ENCODE data around the gene DEPDC5. TPM values are rescaled to one million over a fixed set of nuclear protein-coding genes. Genes with fewer than 3 reads are reported as not detected.

Gene DEPDC5
- total and polyA plus RNA-seq, 2 donors (not counting 1 experiment from before 2014, with no cell fraction given): 35.5 to 124 TPM

DNA sequence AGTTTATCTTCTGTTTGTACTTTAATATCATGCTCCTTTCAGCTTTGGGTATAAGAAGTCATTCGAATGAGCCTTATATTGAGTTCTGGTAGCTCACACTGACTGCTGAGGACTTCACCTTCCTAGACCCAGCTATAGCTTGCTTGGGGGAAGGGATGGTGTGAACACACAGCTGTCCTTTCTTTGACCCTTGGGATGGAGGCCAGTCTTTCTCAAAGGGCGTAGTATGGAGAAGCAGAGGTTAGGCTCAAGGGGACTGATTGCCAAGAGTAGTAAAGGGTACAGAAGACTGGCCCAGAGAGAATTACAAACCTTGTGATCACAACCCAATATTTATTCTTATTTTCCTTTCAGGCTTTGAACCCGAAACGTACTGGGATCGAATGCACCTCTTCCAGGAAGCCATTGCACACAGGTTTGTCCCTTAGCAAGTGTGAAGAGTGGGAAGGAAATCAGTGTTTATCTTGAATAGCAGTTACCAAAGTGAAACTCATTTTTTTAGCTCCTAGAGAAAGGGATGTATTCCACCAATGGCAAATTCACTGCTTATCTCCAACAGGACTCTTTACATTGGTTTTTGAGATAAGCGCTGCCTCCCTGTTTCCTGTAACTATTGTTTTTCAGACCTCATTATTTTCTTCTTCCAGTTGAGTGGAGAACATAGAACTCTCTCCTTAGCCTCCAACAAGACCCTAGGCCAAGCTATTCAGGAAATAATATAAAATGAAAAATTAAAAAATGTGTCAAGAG lies 147.7 kb downstream of the DEPDC5 start:
- H3K4me2 ChIP-seq (replicated peaks; ENCODE audit: low read depth, low read length, poor library complexity, severe bottlenecking): no peak overlapping the region
- H2AFZ ChIP-seq (ENCODE audit: insufficient read depth, low read depth, low read length, poor library complexity, severe bottlenecking): no peak overlapping the region
- DNase-seq (no peak), ATAC-seq (ENCODE audit: low read depth) (no peak)
- ChIA-PET POLR2A (no interaction called here), CTCF (interaction anchor here (0.5 to 0.6 kb wide), 2 partner anchors 89 to 1151 kb away, joined by 3 to 4 read pairs; no protein-coding TSS in a partner anchor)
- H3K27me3 ChIP-seq (replicated peaks in 1 of 4; ENCODE audit: control extremely low read depth in 1 of 4, control insufficient read depth in 3 of 4, insufficient read depth in 4 of 4, low read length in 3 of 4): no peaks in the 10 kb centered on the region
- no peak overlapping the region for H3K9ac ChIP-seq (ENCODE audit: low read length)
- H4K20me1 ChIP-seq (ENCODE audit: control insufficient read depth, insufficient read depth, low read length, poor library complexity, severe bottlenecking): no peaks in the 10 kb centered on the region
- peaks cover 1 to 73% of the 10 kb centered on the region in 2 experiments for H3K36me3 ChIP-seq (replicated peaks in 1 of 2; ENCODE audit: control extremely low read depth in 1 of 2, control insufficient read depth in 1 of 2, extremely low read depth in 1 of 2, insufficient read depth in 2 of 2, low read length in 1 of 2)
- intact Hi-C loops (cut with micrococcal nuclease): no loop called here
- TF ChIP-seq EZH2 (IDR thresholded peaks at IDR 0.05; ENCODE audit: borderline replicate concordance, insufficient read depth, low read depth, low read length, poor library complexity, severe bottlenecking): no peak
- TF ChIP-seq CTCF (IDR thresholded peaks at IDR 0.05): no peak
- H3K27ac Mint-ChIP-seq: no peak overlapping the region
- H3K27me3 Mint-ChIP-seq: no peaks in the 10 kb centered on the region
- no peak overlapping the region for H3K4me3 Mint-ChIP-seq
- H3K79me2 ChIP-seq (ENCODE audit: control insufficient read depth, insufficient read depth, low read length): no peaks in the 10 kb centered on the region
- no peaks in the 10 kb centered on the region for H3K4me1 ChIP-seq (ENCODE audit: control insufficient read depth in 2 of 2, insufficient read depth in 2 of 2, low read length in 2 of 2)
- H3K4me1 Mint-ChIP-seq: no peaks in the 10 kb centered on the region
- no peaks in the 10 kb centered on the region for H3K9me3 Mint-ChIP-seq (ENCODE audit: insufficient read depth)
- no peaks in the 10 kb centered on the region for H3K9me3 ChIP-seq (ENCODE audit: control extremely low read depth in 1 of 3, control insufficient read depth in 2 of 3, insufficient read depth in 1 of 3, low read length in 2 of 3)
- H3K27ac ChIP-seq (ENCODE audit: low read length in 2 of 2): no peak overlapping the region
- H3K4me3 ChIP-seq (ENCODE audit: control extremely low read depth in 1 of 5, extremely low read depth in 1 of 5, insufficient read depth in 1 of 5, low read depth in 2 of 5, low read length in 4 of 5): no peak overlapping the region
- WGBS (ENCODE audit: insufficient coverage): 100% methylated on average over 1 of the region's 6 CpGs

GRCh38 chr22:31904651-31905050 lies 150.8 kb downstream of the DEPDC5 start:
- TF ChIP-seq CTCF (IDR thresholded peaks at IDR 0.05) (no peak), EZH2 (IDR thresholded peaks at IDR 0.05; ENCODE audit: borderline replicate concordance, insufficient read depth, low read depth, low read length, poor library complexity, severe bottlenecking) (no peak)

More at GRCh38 chr22:31904651-31905050, 150.8 kb downstream of the DEPDC5 start:
- Histone ChIP-seq H3K4me2 (replicated peaks; ENCODE audit: low read depth, low read length, poor library complexity, severe bottlenecking) (no peak overlapping the region), H4K20me1 (ENCODE audit: control insufficient read depth, insufficient read depth, low read length, poor library complexity, severe bottlenecking) (no peaks in the 10 kb centered on the region), H3K4me1 (ENCODE audit: control insufficient read depth in 2 of 2, insufficient read depth in 2 of 2, low read length in 2 of 2) (no peaks in the 10 kb centered on the region), H2AFZ (ENCODE audit: insufficient read depth, low read depth, low read length, poor library complexity, severe bottlenecking) (no peak overlapping the region), H3K9me3 (ENCODE audit: control extremely low read depth in 1 of 3, control insufficient read depth in 2 of 3, insufficient read depth in 1 of 3, low read length in 2 of 3) (no peaks in the 10 kb centered on the region), H3K4me3 (ENCODE audit: control extremely low read depth in 1 of 5, extremely low read depth in 1 of 5, insufficient read depth in 1 of 5, low read depth in 2 of 5, low read length in 4 of 5) (no peak overlapping the region), H3K36me3 (replicated peaks in 1 of 2; ENCODE audit: control extremely low read depth in 1 of 2, control insufficient read depth in 1 of 2, extremely low read depth in 1 of 2, insufficient read depth in 2 of 2, low read length in 1 of 2) (peaks cover 1 to 54% of the 10 kb centered on the region in 2 experiments), H3K27ac (ENCODE audit: low read length in 2 of 2) (no peak overlapping the region), H3K79me2 (ENCODE audit: control insufficient read depth, insufficient read depth, low read length) (no peaks in the 10 kb centered on the region), H3K9ac (ENCODE audit: low read length) (no peak overlapping the region), H3K27me3 (replicated peaks in 1 of 4; ENCODE audit: control extremely low read depth in 1 of 4, control insufficient read depth in 3 of 4, insufficient read depth in 4 of 4, low read length in 3 of 4) (no peaks in the 10 kb centered on the region)
- WGBS (ENCODE audit: insufficient coverage): 86% methylated on average over 2 of the region's 3 CpGs
- no peak for DNase-seq
- H3K27ac Mint-ChIP-seq: no peak overlapping the region
- ChIA-PET POLR2A (no interaction called here), CTCF (no interaction called here)
- ATAC-seq (ENCODE audit: low read depth): no peak
- no peak overlapping the region for H3K4me3 Mint-ChIP-seq
- H3K9me3 Mint-ChIP-seq (ENCODE audit: insufficient read depth): no peaks in the 10 kb centered on the region
- no peaks in the 10 kb centered on the region for H3K4me1 Mint-ChIP-seq
- intact Hi-C loops (cut with micrococcal nuclease): no loop called here
- no peaks in the 10 kb centered on the region for H3K27me3 Mint-ChIP-seq

Data from B cell (primary cell).